Right renal pelvis (tissue), 4 donors: ENCODE measurements around the gene TAS1R1. TPM values are rescaled to one million over a fixed set of nuclear protein-coding genes. Genes with fewer than 3 reads are reported as not detected.
"Not testable (repeated sequence)": the region's sequence is repeated elsewhere in the genome, so short reads cannot be mapped to it uniquely, and the experiment has no call there.

Experiments
- DNase-seq, 4 donors: peaks; one replicate each; pipeline ENCODE4 v3.0.0-alpha.2; 2013; ENCODE audit warnings: low read depth in 4 of 4, low spot score in 3 of 4, missing footprints in 1 of 4
- polyA plus RNA-seq, 4 donors: library from polyadenylated mRNA; unstranded; fragments of 120-200 nt; gene quantifications; one replicate each; pipeline ENCODE4 v1.2.1, GENCODE V29; 2013; ENCODE audit not compliant: insufficient read length in 4 of 4

Gene TAS1R1
- polyA plus RNA-seq, 4 donors = 0.07 to 0.15 (median 0.13) TPM; not detected in 1

- no peak for DNase-seq
Observed at GRCh38 chr1:6587261-6588005, 32.3 kb downstream of the TAS1R1 start.

GRCh38 chr1:6588128-6588892 lies 33.2 kb downstream of the TAS1R1 start:
- no peak for DNase-seq

- DNase-seq = no peak
Observed at GRCh38 chr1:6588893-6589520, 33.9 kb downstream of the TAS1R1 start.

- no peak for DNase-seq
Observed at GRCh38 chr1:6590046-6590445, 34.9 kb downstream of the TAS1R1 start.

GRCh38 chr1:6591222-6591621 lies 36.1 kb downstream of the TAS1R1 start:
- no peak for DNase-seq

- no peak for DNase-seq
Observed at GRCh38 chr1:6591644-6592043, 36.5 kb downstream of the TAS1R1 start.

GRCh38 chr1:6592441-6592840 lies 37.3 kb downstream of the TAS1R1 start:
- no peak for DNase-seq

- DNase-seq = no peak
Observed at GRCh38 chr1:6592865-6593593, 37.9 kb downstream of the TAS1R1 start.

- no peak for DNase-seq
Observed at GRCh38 chr1:6593810-6594209, 38.7 kb downstream of the TAS1R1 start.

GRCh38 chr1:6594977-6595740 lies 40.1 kb downstream of the TAS1R1 start:
- DNase-seq = no peak

GRCh38 chr1:6596351-6596750 lies 41.2 kb downstream of the TAS1R1 start:
- no peak for DNase-seq

GRCh38 chr1:6596886-6597776 lies 42.0 kb downstream of the TAS1R1 start:
- no peak for DNase-seq

- no peak for DNase-seq
Observed at GRCh38 chr1:6597777-6598131, 42.6 kb downstream of the TAS1R1 start.

- DNase-seq = no peak
Observed at GRCh38 chr1:6599141-6599975, 44.3 kb downstream of the TAS1R1 start.

- not testable (repeated sequence) for DNase-seq
Observed at GRCh38 chr1:6599991-6600390, 44.9 kb downstream of the TAS1R1 start.

- DNase-seq = no peak
Observed at GRCh38 chr1:6600410-6601048, 45.4 kb downstream of the TAS1R1 start.

GRCh38 chr1:6601049-6601922 lies 46.2 kb downstream of the TAS1R1 start:
- DNase-seq = no peak
